Lower lobe of right lung (tissue), 2 donors: Measurements from ENCODE around the gene BRAF. TPM values are rescaled to one million over a fixed set of nuclear protein-coding genes. Genes with fewer than 3 reads are reported as not detected.
A peak's percentile ranks its signal among the peaks of the same experiment; 100 is the strongest.

ENCODE experiments used
- ATAC-seq, 2 donors: fragments of 200-7000 bp; cut with Tn5 transposase; one replicate each; pipeline ENCODE4 v1.9.1; 2020 to 2022; ENCODE audit warnings: mild to moderate bottlenecking in 2 of 2, moderate library complexity in 2 of 2
- DNase-seq: peaks from one replicate; pipeline ENCODE4 v3.0.0-alpha.2; 2020
- H3K27ac ChIP-seq: fragments of 200-600 bp; one replicate; pipeline ENCODE4 v1.8.0; 2022
- H3K27me3 ChIP-seq: fragments of 200-600 bp; one replicate; pipeline ENCODE4 v1.8.0; 2022; ENCODE audit warnings: low read depth
- H3K36me3 ChIP-seq: fragments of 200-600 bp; one replicate; pipeline ENCODE4 v1.8.0; 2022; ENCODE audit warnings: mild to moderate bottlenecking
- H3K4me1 ChIP-seq: fragments of 200-600 bp; one replicate; pipeline ENCODE4 v1.8.0; 2022
- H3K4me3 ChIP-seq: fragments of 200-600 bp; one replicate; pipeline ENCODE4 v1.8.0; 2022; ENCODE audit warnings: mild to moderate bottlenecking
- H3K9me3 ChIP-seq: fragments of 200-600 bp; one replicate; pipeline ENCODE4 v1.8.0; 2022
- intact Hi-C: fragments of 100-400 bp; cut with DNase I; formaldehyde crosslinking; loops from one replicate; pipeline ENCODE4 v1.11.0; 2022
- total RNA-seq: library from RNA; stranded (reverse); fragmentation: NEBNext Ultra II Directional; extraction: Animal tissue kit (Norgen Biotek cat#: 25700); gene quantifications from one replicate; pipeline ENCODE4 v1.2.1, GENCODE V29; 2021
- TF ChIP-seq, protein P1 (sequence below): fragments of 200-600 bp; IDR thresholded peaks from one replicate; pipeline ENCODE4 v1.8.0; 2022; ENCODE audit warnings: antibody characterized with exemption, mild to moderate bottlenecking
- donor health status: DM: no; HTN: yes; CAD: no; lungs with severe emphysema.

Gene BRAF
- total RNA-seq, 1 donor from 2014 or later, result 43.0 TPM

DNA sequence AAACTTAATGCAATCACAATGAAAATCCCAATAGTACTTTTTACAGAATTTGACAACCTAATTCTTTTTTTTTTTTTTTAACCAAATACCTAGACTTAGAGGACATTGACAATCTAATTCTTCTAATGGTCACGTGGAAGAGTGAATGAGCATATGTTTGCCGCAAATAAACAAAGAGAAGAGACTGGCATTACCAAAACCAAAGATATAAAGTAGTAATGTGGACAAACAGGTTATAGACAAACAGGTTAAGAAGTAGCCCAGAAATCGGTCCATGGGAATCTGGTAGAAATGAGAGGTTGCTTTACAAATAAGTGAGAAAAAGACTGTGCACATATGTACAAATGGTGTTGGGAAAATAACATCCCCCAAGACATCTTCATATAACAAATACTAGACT, 27.7 kb downstream of the BRAF start:
- Histone ChIP-seq H3K27me3 (no peaks in the 10 kb centered on the region), H3K4me1 (peaks cover 25% of the 10 kb centered on the region), H3K9me3 (no peaks in the 10 kb centered on the region), H3K4me3 (no peak overlapping the region), H3K27ac (no peak overlapping the region), H3K36me3 (no peaks in the 10 kb centered on the region)
- TF ChIP-seq, protein P1, sequence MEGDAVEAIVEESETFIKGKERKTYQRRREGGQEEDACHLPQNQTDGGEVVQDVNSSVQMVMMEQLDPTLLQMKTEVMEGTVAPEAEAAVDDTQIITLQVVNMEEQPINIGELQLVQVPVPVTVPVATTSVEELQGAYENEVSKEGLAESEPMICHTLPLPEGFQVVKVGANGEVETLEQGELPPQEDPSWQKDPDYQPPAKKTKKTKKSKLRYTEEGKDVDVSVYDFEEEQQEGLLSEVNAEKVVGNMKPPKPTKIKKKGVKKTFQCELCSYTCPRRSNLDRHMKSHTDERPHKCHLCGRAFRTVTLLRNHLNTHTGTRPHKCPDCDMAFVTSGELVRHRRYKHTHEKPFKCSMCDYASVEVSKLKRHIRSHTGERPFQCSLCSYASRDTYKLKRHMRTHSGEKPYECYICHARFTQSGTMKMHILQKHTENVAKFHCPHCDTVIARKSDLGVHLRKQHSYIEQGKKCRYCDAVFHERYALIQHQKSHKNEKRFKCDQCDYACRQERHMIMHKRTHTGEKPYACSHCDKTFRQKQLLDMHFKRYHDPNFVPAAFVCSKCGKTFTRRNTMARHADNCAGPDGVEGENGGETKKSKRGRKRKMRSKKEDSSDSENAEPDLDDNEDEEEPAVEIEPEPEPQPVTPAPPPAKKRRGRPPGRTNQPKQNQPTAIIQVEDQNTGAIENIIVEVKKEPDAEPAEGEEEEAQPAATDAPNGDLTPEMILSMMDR, result no peak
- intact Hi-C loops, result no loop called here
- ATAC-seq (no peak), DNase-seq (no peak)

DNA sequence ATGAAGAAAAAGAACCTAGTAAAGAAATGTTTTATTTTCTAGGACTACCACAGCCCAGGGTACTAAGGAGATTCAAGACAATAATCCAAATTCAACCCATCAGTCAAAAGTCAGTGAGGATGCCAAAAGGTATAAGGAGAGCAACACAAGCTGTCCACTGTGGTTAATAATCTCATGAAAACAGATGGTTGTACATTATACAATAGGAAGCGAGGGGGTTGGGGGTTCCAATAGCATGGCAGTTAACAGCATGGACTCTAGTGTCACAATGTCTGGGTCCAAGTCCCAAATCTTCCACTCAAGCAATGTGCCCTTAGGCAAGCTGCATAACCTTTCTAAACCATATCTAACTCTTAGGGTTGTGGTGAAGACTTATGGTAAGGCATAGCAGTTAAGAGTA, 35.1 kb downstream of the BRAF start:
- peaks cover 22% of the 10 kb centered on the region for H3K4me1 ChIP-seq
- no peaks in the 10 kb centered on the region for H3K27me3 ChIP-seq
- H3K4me3 ChIP-seq, result no peak overlapping the region
- intact Hi-C loops, result no loop called here
- no peak overlapping the region for H3K27ac ChIP-seq
- DNase-seq, result no peak
- no peaks in the 10 kb centered on the region for H3K9me3 ChIP-seq
- H3K36me3 ChIP-seq, result no peaks in the 10 kb centered on the region
- TF ChIP-seq, protein P1, result no peak
- no peak for ATAC-seq

DNA sequence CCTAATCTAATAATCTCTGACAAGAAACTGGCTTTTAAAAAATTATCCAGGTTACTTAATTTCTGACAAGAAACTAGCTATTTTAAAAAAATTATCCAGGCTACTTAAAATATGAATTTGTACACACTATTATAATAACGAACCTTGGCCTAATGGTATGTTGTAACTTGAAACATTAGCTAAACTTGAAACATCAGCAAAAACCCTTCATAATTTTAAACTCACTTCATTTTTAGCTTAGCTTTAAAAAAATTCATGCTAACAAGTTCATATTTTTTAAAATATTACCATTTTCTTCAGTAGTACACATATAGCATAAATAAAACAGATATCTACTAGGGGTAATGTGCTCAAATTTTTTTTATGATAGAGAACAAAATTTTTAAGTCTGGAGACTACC, 35.6 kb downstream of the BRAF start:
- intact Hi-C loops, result no loop called here
- DNase-seq (no peak), ATAC-seq (no peak)
- H3K36me3 ChIP-seq, result no peaks in the 10 kb centered on the region
- H3K4me3 ChIP-seq, result no peak overlapping the region
- TF ChIP-seq, protein P1, result no peak
- H3K27me3 ChIP-seq, result no peaks in the 10 kb centered on the region
- H3K9me3 ChIP-seq, result no peaks in the 10 kb centered on the region
- no peak overlapping the region for H3K27ac ChIP-seq
- H3K4me1 ChIP-seq, result peaks cover 22% of the 10 kb centered on the region

DNA sequence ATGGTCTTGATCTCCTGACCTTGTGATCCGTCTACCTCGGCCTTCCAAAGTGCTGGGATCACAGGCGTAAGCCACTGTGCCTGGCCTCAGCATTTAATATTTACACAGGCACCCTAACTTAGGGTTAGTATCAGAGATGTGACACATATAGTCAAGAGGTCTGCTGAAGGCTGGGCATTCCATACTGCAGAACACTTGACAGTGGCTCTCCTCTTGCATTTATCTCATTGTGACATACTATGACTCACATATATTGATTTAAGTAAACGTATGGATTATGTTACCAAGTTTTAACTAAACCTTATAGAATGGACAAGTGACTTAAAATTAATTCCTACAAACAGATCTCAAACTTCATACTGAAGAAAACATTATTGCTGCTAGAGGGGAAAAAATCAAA, 36.6 kb downstream of the BRAF start:
- TF ChIP-seq, protein P1, result no peak
- intact Hi-C loops, result no loop called here
- Histone ChIP-seq H3K9me3 (no peaks in the 10 kb centered on the region), H3K4me1 (peaks cover 22% of the 10 kb centered on the region), H3K27ac (no peak overlapping the region), H3K36me3 (no peaks in the 10 kb centered on the region), H3K27me3 (no peaks in the 10 kb centered on the region), H3K4me3 (no peak overlapping the region)
- DNase-seq (no peak), ATAC-seq (peak in 1 of 2 donors; percentile 11)

DNA sequence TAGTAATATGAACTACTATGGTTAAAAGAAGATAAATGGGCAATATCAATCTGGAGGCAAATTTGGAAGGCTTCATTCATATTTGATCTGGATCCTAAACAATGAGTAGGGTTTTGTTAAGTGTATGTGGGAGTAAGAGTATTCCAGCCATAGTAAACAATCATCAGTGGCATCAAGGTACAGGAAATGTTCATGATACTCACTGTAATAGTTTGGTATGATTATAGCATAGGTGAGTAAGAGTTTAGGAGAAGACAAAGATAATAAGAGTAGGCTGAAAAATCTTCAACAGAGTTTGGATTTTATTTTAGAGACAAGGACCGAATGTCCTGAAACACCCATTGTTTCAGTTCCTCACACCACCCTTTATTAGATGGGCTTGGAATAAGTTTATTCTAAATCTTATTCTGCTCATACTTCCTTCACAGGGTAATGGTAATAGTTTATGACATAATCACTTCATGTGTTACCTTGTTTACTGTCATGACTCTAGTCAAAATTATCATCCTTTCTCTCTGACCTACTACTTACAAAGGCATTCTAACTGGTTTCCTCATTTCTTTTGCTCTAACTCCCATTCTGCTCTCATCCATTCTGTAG, 38.9 kb downstream of the BRAF start:
- no peak for DNase-seq
- intact Hi-C loops, result no loop called here

More for the DNA sequence above, 38.9 kb downstream of the BRAF start:
- Histone ChIP-seq H3K36me3 (no peaks in the 10 kb centered on the region), H3K4me3 (no peak overlapping the region), H3K9me3 (no peaks in the 10 kb centered on the region), H3K27me3 (no peaks in the 10 kb centered on the region), H3K4me1 (peaks cover 22% of the 10 kb centered on the region), H3K27ac (no peak overlapping the region)
- no peak for ATAC-seq
- TF ChIP-seq, protein P1, result no peak
